Neural progenitor cell (in vitro differentiated cells): ENCODE results near the gene KRT6C. TPM values are rescaled to one million over a fixed set of nuclear protein-coding genes. Genes with fewer than 3 reads are reported as not detected.

Source experiments
- DNase-seq: peaks from one replicate; pipeline ENCODE4 v3.0.0-alpha.2; 2016; ENCODE audit warnings: low spot score
- H2AFZ ChIP-seq: fragments of 200-600 bp; sonication (generic); replicated peaks from 2 replicates; pipeline ENCODE4 v1.6.1; 2016; ENCODE audit warnings: antibody characterized with exemption
- H3F3A ChIP-seq: fragments of 200-600 bp; sonication (generic); 2 replicates; pipeline ENCODE4 v1.6.1; 2016; ENCODE audit warnings: antibody characterized with exemption, low read depth
- H3K27ac ChIP-seq: fragments of 200-600 bp; sonication (generic); 2 replicates; pipeline ENCODE4 v1.5.1; 2016; ENCODE audit warnings: mild to moderate bottlenecking
- H3K27me3 ChIP-seq: fragments of 200-600 bp; sonication (generic); 2 replicates; pipeline ENCODE4 v1.6.1; 2016; ENCODE audit warnings: mild to moderate bottlenecking, moderate library complexity
- H3K36me3 ChIP-seq: fragments of 200-600 bp; sonication (generic); 2 replicates; pipeline ENCODE4 v1.5.1; 2016
- H3K4me1 ChIP-seq: fragments of 200-600 bp; sonication (generic); 2 replicates; pipeline ENCODE4 v1.6.1; 2016; ENCODE audit warnings: mixed run types
- H3K4me2 ChIP-seq: fragments of 200-600 bp; sonication (generic); 2 replicates; pipeline ENCODE4 v1.6.1; 2016
- H3K4me3 ChIP-seq: fragments of 200-600 bp; sonication (generic); 2 replicates; pipeline ENCODE4 v1.5.1; 2016
- H3K79me2 ChIP-seq: fragments of 200-600 bp; sonication (generic); 2 replicates; pipeline ENCODE4 v1.6.1; 2016; ENCODE audit warnings: low read depth
- H3K9ac ChIP-seq: fragments of 200-600 bp; sonication (generic); 2 replicates; pipeline ENCODE4 v1.6.1; 2016
- H3K9me3 ChIP-seq: fragments of 200-600 bp; sonication (generic); 2 replicates; pipeline ENCODE4 v1.5.1; 2016; ENCODE audit warnings: low read depth
- H4K20me1 ChIP-seq: fragments of 200-600 bp; sonication (generic); 2 replicates; pipeline ENCODE4 v1.6.1; 2016; ENCODE audit warnings: low read depth
- H3K27ac Mint-ChIP-seq: 3 replicates; pipeline ENCODE4 v1.8.0; 2021; ENCODE audit warnings: mixed read lengths
- H3K27me3 Mint-ChIP-seq: 2 replicates; pipeline ENCODE4 v1.8.0; 2022; ENCODE audit warnings: low read depth, mild to moderate bottlenecking, inconsistent platforms, moderate library complexity, mixed read lengths; ENCODE audit not compliant: insufficient read depth
- H3K36me3 Mint-ChIP-seq: 3 replicates; pipeline ENCODE4 v1.8.0; 2021; ENCODE audit warnings: mixed read lengths
- H3K4me1 Mint-ChIP-seq: 3 replicates; pipeline ENCODE4 v1.8.0; 2021; ENCODE audit warnings: mixed read lengths
- H3K4me3 Mint-ChIP-seq: 3 replicates; pipeline ENCODE4 v1.8.0; 2021; ENCODE audit warnings: mild to moderate bottlenecking, moderate library complexity, mixed read lengths
- H3K9me3 Mint-ChIP-seq: 3 replicates; pipeline ENCODE4 v1.8.0; 2020; ENCODE audit warnings: mixed read lengths
- CTCF ChIP-seq: fragments of 200-600 bp; sonication (generic); IDR thresholded peaks from 2 replicates; pipeline ENCODE4 v1.5.1; 2017; ENCODE audit warnings: antibody characterized with exemption, mild to moderate bottlenecking
- EZH2 ChIP-seq: fragments of 200-600 bp; sonication (generic); IDR thresholded peaks from 2 replicates; pipeline ENCODE4 v1.6.1; 2017; ENCODE audit warnings: antibody characterized with exemption, mild to moderate bottlenecking, moderate library complexity
- EZH2phosphoT487 ChIP-seq: fragments of 200-600 bp; sonication (generic); IDR thresholded peaks from 2 replicates; pipeline ENCODE4 v1.6.1; 2017; ENCODE audit warnings: antibody characterized with exemption
- total RNA-seq: library from RNA; depleted of rRNA; stranded (reverse); fragments of >200 nt; gene quantifications from 2 replicates; pipeline ENCODE4 v1.2.3, GENCODE V29; 2015; ENCODE audit warnings: low replicate concordance

The KRT6C gene
- total RNA-seq, 1 donor from 2014 or later, result not detected

GRCh38 chr12:52446367-52447045, 27.1 kb downstream of the KRT6C start:
- no peaks in the 10 kb centered on the region for H3K9me3 Mint-ChIP-seq
- no peaks in the 10 kb centered on the region for H4K20me1 ChIP-seq
- no peaks in the 10 kb centered on the region for H3K79me2 ChIP-seq
- H3K36me3 Mint-ChIP-seq, result no peaks in the 10 kb centered on the region
- no peaks in the 10 kb centered on the region for H3K27me3 Mint-ChIP-seq
- no peak overlapping the region for H3K27ac ChIP-seq
- no peaks in the 10 kb centered on the region for H3K27me3 ChIP-seq
- peaks cover 17% of the 10 kb centered on the region for H3K4me1 Mint-ChIP-seq
- H3K27ac Mint-ChIP-seq, result peak overlapping the region; percentile 36
- peaks cover 17% of the 10 kb centered on the region for H3K4me1 ChIP-seq
- H3K36me3 ChIP-seq, result no peaks in the 10 kb centered on the region
- H2AFZ ChIP-seq, result no peak overlapping the region
- no peak overlapping the region for H3K4me2 ChIP-seq
- no peak overlapping the region for H3K4me3 ChIP-seq
- no peak overlapping the region for H3K9ac ChIP-seq
- TF ChIP-seq CTCF (no peak), EZH2phosphoT487 (no peak), EZH2 (no peak)
- H3K4me3 Mint-ChIP-seq, result no peak overlapping the region
- no peaks in the 10 kb centered on the region for H3K9me3 ChIP-seq
- DNase-seq, result no peak
- peaks cover 3% of the 10 kb centered on the region for H3F3A ChIP-seq

- Histone ChIP-seq H2AFZ (no peak overlapping the region), H3K27ac (no peak overlapping the region), H3K9ac (no peak overlapping the region), H4K20me1 (no peaks in the 10 kb centered on the region), H3K36me3 (no peaks in the 10 kb centered on the region), H3K4me2 (no peak overlapping the region), H3K79me2 (no peaks in the 10 kb centered on the region), H3K9me3 (no peaks in the 10 kb centered on the region), H3K27me3 (no peaks in the 10 kb centered on the region), H3F3A (peaks cover 3% of the 10 kb centered on the region), H3K4me1 (peaks cover 23% of the 10 kb centered on the region), H3K4me3 (no peak overlapping the region)
- Mint-ChIP-seq H3K4me1 (peaks cover 23% of the 10 kb centered on the region), H3K9me3 (no peaks in the 10 kb centered on the region), H3K27me3 (peaks cover 2% of the 10 kb centered on the region), H3K4me3 (no peak overlapping the region), H3K27ac (no peak overlapping the region), H3K36me3 (no peaks in the 10 kb centered on the region)
- no peak for DNase-seq
- TF ChIP-seq EZH2 (no peak), EZH2phosphoT487 (no peak), CTCF (no peak)
Measured at GRCh38 chr12:52445876-52446275, 27.7 kb downstream of the KRT6C start.

GRCh38 chr12:52444647-52445595, 28.7 kb downstream of the KRT6C start:
- Mint-ChIP-seq H3K9me3 (no peaks in the 10 kb centered on the region), H3K4me3 (no peak overlapping the region), H3K27me3 (peaks cover 2% of the 10 kb centered on the region), H3K36me3 (no peaks in the 10 kb centered on the region), H3K27ac (no peak overlapping the region), H3K4me1 (peaks cover 29% of the 10 kb centered on the region)
- DNase-seq, result no peak
- Histone ChIP-seq H3F3A (peaks cover 3% of the 10 kb centered on the region), H3K27me3 (no peaks in the 10 kb centered on the region), H3K4me2 (no peak overlapping the region), H4K20me1 (no peaks in the 10 kb centered on the region), H3K9me3 (no peaks in the 10 kb centered on the region), H3K4me3 (no peak overlapping the region), H3K27ac (no peak overlapping the region), H3K36me3 (no peaks in the 10 kb centered on the region), H2AFZ (no peak overlapping the region), H3K4me1 (peaks cover 25% of the 10 kb centered on the region), H3K9ac (no peak overlapping the region), H3K79me2 (no peaks in the 10 kb centered on the region)
- TF ChIP-seq EZH2phosphoT487 (no peak), CTCF (no peak), EZH2 (no peak)
